Left lobe of liver (tissue), 2 donors: ENCODE measurements around the gene RNF8. TPM values are rescaled to one million over a fixed set of nuclear protein-coding genes. Genes with fewer than 3 reads are reported as not detected.
"Not testable (repeated sequence)": the region's sequence is repeated elsewhere in the genome, so short reads cannot be mapped to it uniquely, and the experiment has no call there.

ENCODE experiments used
- ATAC-seq: fragments of 200-7000 bp; cut with Tn5 transposase; one replicate; pipeline ENCODE4 v1.9.1; 2020; ENCODE audit warnings: mild to moderate bottlenecking, moderate library complexity
- DNase-seq: peaks from one replicate; pipeline ENCODE4 v3.0.0-alpha.2; 2020; ENCODE audit warnings: low spot score
- total RNA-seq: library from RNA; stranded (reverse); gene quantifications from one replicate; pipeline ENCODE4 v1.2.1, GENCODE V29; 2021
- donor health status: DM: no; HTN: no; CAD: no; lungs with moderate emphysema.
- donor health status: DM: no; HTN: yes; CAD: no.

Gene RNF8
- 4.9 TPM for total RNA-seq

GRCh38 chr6:37353761-37354525, at the start of gene RNF8:
RNF8 (plus strand) TSS chr6:37353983; CDS start chr6:37354165, 182 bp downstream.
- DNase-seq (peak; percentile 92), ATAC-seq (peak; percentile 97)

- ATAC-seq (no peak), DNase-seq (no peak)
Measured at GRCh38 chr6:37304766-37305165, 49.0 kb upstream of the RNF8 start.

GRCh38 chr6:37305841-37306425, 47.9 kb upstream of the RNF8 start:
- ATAC-seq (no peak), DNase-seq (no peak)

GRCh38 chr6:37306624-37307222, 47.1 kb upstream of the RNF8 start:
- ATAC-seq: no peak

GRCh38 chr6:37307484-37307883, 46.3 kb upstream of the RNF8 start:
- DNase-seq, ATAC-seq: not testable (repeated sequence)

More at GRCh38 chr6:37306624-37307222, 47.1 kb upstream of the RNF8 start:
- DNase-seq: no peak

- DNase-seq (no peak), ATAC-seq (no peak)
Measured at GRCh38 chr6:37308069-37308815, 45.5 kb upstream of the RNF8 start.

GRCh38 chr6:37309046-37309445, 44.7 kb upstream of the RNF8 start:
- ATAC-seq (no peak), DNase-seq (no peak)

- ATAC-seq (no peak), DNase-seq (no peak)
Measured at GRCh38 chr6:37309692-37310091, 44.1 kb upstream of the RNF8 start.

GRCh38 chr6:37310966-37311365, 42.8 kb upstream of the RNF8 start:
- ATAC-seq: no peak
- DNase-seq: no peak

GRCh38 chr6:37311741-37312473, 41.9 kb upstream of the RNF8 start:
- DNase-seq (no peak), ATAC-seq (no peak)

- no peak for ATAC-seq
- DNase-seq: no peak
Measured at GRCh38 chr6:37313723-37314486, 39.9 kb upstream of the RNF8 start.

GRCh38 chr6:37314487-37315156, 39.2 kb upstream of the RNF8 start:
- ATAC-seq (peak; percentile 89), DNase-seq (no peak)

GRCh38 chr6:37315157-37315515, 38.6 kb upstream of the RNF8 start:
- ATAC-seq: no peak
- DNase-seq: no peak

GRCh38 chr6:37316071-37316470, 37.7 kb upstream of the RNF8 start:
- no peak for ATAC-seq
- no peak for DNase-seq

- DNase-seq (no peak), ATAC-seq (no peak)
Measured at GRCh38 chr6:37317312-37318038, 36.3 kb upstream of the RNF8 start.

- DNase-seq: no peak
- ATAC-seq: no peak
Measured at GRCh38 chr6:37319156-37319555, 34.6 kb upstream of the RNF8 start.

- ATAC-seq (no peak), DNase-seq (no peak)
Measured at GRCh38 chr6:37319856-37320480, 33.8 kb upstream of the RNF8 start.

GRCh38 chr6:37320646-37321045, 33.1 kb upstream of the RNF8 start:
- no peak for ATAC-seq

More at GRCh38 chr6:37320646-37321045, 33.1 kb upstream of the RNF8 start:
- DNase-seq: no peak
